Heart left ventricle (tissue), 13 donors: ENCODE measurements around the gene SPTBN4.

Experiments used
- CTCF ChIP-seq, 12 donors: fragments of 200-600 bp; sonication (generic) in 4 of 12; IDR thresholded peaks; one replicate each; pipeline versions ENCODE4 v1.5.0 to v1.8.0; 2018 to 2022; ENCODE audit warnings: antibody characterized with exemption in 12 of 12, mild to moderate bottlenecking in 5 of 12
- POLR2A ChIP-seq, 2 donors: fragments of 450-650 bp; IDR thresholded peaks; one replicate each; pipeline ENCODE4 v1.6.1; 2017; ENCODE audit warnings: antibody characterized with exemption in 2 of 2, mild to moderate bottlenecking in 2 of 2, moderate library complexity in 2 of 2
- donor health status: ischemic (EF 13 %, LVEDD 7.1; RV severe dilation, severe dysfunction).
- donor health status: DM: no; HTN: yes; CAD: no.
- donor health status: DM: no; HTN: no; CAD: no.
- donor health status: ischemic (EF 25% LVEDD 6.9; RV normal size, moderate dysfunction).
- donor health status: ischemic (EF 25% LVEDD 5.7; RV mildly dilated, moderate dysfunction).
- donor health status: ischemic (EF 35%, LVEDD 5.7; RV mildly dilated, moderate dysfunction).
- donor health status: nonischemic (EF 11% LVEDD 7.7; RV severe dilation, severe dysfunction).
- donor health status: DM: yes; HTN: yes; CAD: no.
- donor health status: PGD.
- donor health status: ischemic (EF 29% LVEDD 5.4; RV normal size, mild dysfunction).
- donor health status: nonischemic (EF 23%, LVEDD 6.1; RV moderate dilation, normal function).

GRCh38 chr19:40511487-40511886 is 44.7 kb downstream of the SPTBN4 start:
- TF ChIP-seq POLR2A (IDR thresholded peaks at IDR 0.05) (no peak), CTCF (IDR thresholded peaks at IDR 0.05) (no peak)
